Measurements from ENCODE around the gene ZNF223.

DNA sequence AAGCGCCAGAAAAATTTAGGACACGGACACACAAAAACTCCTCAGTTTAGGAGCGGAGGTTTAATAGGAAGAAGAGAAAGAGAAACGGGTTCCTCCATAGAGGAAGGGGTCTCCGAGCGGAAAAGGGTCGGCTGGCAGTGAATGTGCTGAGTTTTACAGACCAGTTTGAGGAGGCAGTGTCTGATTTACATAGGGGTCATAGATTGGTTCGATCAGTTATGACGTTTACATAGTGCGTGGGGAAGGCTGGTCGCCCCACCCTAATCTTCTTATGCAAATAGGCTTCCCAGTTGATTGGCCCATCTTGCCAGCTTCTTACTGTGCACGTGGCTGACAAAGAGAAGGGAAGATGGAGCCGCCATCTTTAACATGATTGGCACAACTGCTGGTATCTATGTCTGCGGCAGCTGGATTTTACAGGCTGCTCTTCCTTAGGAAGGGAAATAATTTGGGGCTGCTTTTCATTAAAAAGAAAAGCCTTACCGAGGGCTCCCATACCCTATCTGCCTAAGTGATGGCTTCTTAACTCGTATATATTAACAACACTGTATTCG lies 60.2 kb downstream of the ZNF223 start:
- TF ChIP-seq SPI1 (IDR thresholded peaks at IDR 0.05; ENCODE audit: borderline replicate concordance, insufficient read depth, low read depth, low read length) (no peak), NFXL1 (IDR thresholded peaks at IDR 0.05; ENCODE audit: borderline replicate concordance) (no peak), CHD1 (IDR thresholded peaks at IDR 0.05; ENCODE audit: low read depth, low read length) (no peak), ZNF274 (IDR thresholded peaks at IDR 0.05; ENCODE audit: insufficient read depth, insufficient read length) (no peak), BRCA1 (IDR thresholded peaks at IDR 0.05; ENCODE audit: low read depth, low read length) (no peak)
- TF ChIP-seq, protein P1, sequence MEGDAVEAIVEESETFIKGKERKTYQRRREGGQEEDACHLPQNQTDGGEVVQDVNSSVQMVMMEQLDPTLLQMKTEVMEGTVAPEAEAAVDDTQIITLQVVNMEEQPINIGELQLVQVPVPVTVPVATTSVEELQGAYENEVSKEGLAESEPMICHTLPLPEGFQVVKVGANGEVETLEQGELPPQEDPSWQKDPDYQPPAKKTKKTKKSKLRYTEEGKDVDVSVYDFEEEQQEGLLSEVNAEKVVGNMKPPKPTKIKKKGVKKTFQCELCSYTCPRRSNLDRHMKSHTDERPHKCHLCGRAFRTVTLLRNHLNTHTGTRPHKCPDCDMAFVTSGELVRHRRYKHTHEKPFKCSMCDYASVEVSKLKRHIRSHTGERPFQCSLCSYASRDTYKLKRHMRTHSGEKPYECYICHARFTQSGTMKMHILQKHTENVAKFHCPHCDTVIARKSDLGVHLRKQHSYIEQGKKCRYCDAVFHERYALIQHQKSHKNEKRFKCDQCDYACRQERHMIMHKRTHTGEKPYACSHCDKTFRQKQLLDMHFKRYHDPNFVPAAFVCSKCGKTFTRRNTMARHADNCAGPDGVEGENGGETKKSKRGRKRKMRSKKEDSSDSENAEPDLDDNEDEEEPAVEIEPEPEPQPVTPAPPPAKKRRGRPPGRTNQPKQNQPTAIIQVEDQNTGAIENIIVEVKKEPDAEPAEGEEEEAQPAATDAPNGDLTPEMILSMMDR (IDR thresholded peaks at IDR 0.05 in 2 of 3, conservative IDR thresholded peaks at IDR 0.05 in 1 of 3; ENCODE audit: control insufficient read depth in 2 of 3, extremely low read depth in 1 of 3, insufficient read depth in 1 of 3, low read depth in 3 of 3, low read length in 3 of 3) = no peak
